GM12864 (cell line): ENCODE results near the gene TAB2.

Experiments used
- DNase-seq: peaks from one replicate; pipeline ENCODE4 v3.0.0-alpha.2; 2011; ENCODE audit warnings: low read depth
- H3K4me3 ChIP-seq: 2 replicates; pipeline ENCODE4 v1.5.1; 2011; ENCODE audit warnings: mild to moderate bottlenecking, low read depth, low read length, control low read depth
- CTCF ChIP-seq: IDR thresholded peaks from 2 replicates; pipeline ENCODE4 v1.5.1; 2011; ENCODE audit warnings: low read depth, mild to moderate bottlenecking, moderate library complexity, low read length, control low read depth, inconsistent platforms; ENCODE audit errors: missing control alignments

Gene TAB2

GRCh38 chr6:149379977-149380376, 62.5 kb downstream of the TAB2 start:
- H3K4me3 ChIP-seq, result no peak overlapping the region
- no peak for DNase-seq
- no peak for TF ChIP-seq CTCF

GRCh38 chr6:149380523-149380922, 63.0 kb downstream of the TAB2 start:
- no peak for TF ChIP-seq CTCF
- H3K4me3 ChIP-seq, result no peak overlapping the region
- DNase-seq, result no peak

- no peak for DNase-seq
- TF ChIP-seq CTCF, result no peak
- H3K4me3 ChIP-seq, result no peak overlapping the region
These were observed 65.9 kb downstream of the TAB2 start for GRCh38 chr6:149383371-149383770.

- no peak for TF ChIP-seq CTCF
- no peak for DNase-seq
- no peak overlapping the region for H3K4me3 ChIP-seq
These were observed 67.0 kb downstream of the TAB2 start for GRCh38 chr6:149384464-149384863.

GRCh38 chr6:149385998-149386646, 68.6 kb downstream of the TAB2 start:
- TF ChIP-seq CTCF, result no peak
- DNase-seq, result no peak
- no peak overlapping the region for H3K4me3 ChIP-seq

- no peak overlapping the region for H3K4me3 ChIP-seq
- DNase-seq, result no peak
- no peak for TF ChIP-seq CTCF
These were observed 70.4 kb downstream of the TAB2 start for GRCh38 chr6:149387779-149388512.
